Keratinocyte (primary cell): ENCODE results near the gene H3-3A. TPM values are rescaled to one million over a fixed set of nuclear protein-coding genes. Genes with fewer than 3 reads are reported as not detected.

Source experiments
- DNase-seq: peaks from one replicate; pipeline ENCODE4 v3.0.0-alpha.2; 2011; ENCODE audit warnings: low read depth, missing footprints, low spot score
- FAIRE-seq: peaks from 2 replicates; lab custom pipeline; 2011; peaks lifted over from hg19 to GRCh38; lab: Jason Lieb, UNC
- H2AFZ ChIP-seq: 2 replicates; pipeline ENCODE4 v1.6.0; 2012; ENCODE audit warnings: low read length, control low read depth, inconsistent platforms; ENCODE audit not compliant: control insufficient read depth
- H3K27ac ChIP-seq: 2 replicates; pipeline ENCODE4 v1.5.1; 2011; ENCODE audit warnings: low read length; ENCODE audit not compliant: control insufficient read depth, insufficient read depth
- H3K27me3 ChIP-seq: 3 replicates; pipeline ENCODE4 v1.6.0; 2011; ENCODE audit warnings: low read length; ENCODE audit not compliant: control insufficient read depth, insufficient read depth; ENCODE audit errors: extremely low read depth
- H3K36me3 ChIP-seq, 2 experiments: 2 replicates in 1 of 2; 3 replicates in 1 of 2; pipeline ENCODE4 v1.5.1; 2011; ENCODE audit warnings: low read length in 2 of 2, mild to moderate bottlenecking in 1 of 2; ENCODE audit not compliant: control insufficient read depth in 2 of 2, insufficient read depth in 2 of 2; ENCODE audit errors: extremely low read depth in 1 of 2
- H3K4me1 ChIP-seq: 3 replicates; pipeline ENCODE4 v1.5.1; 2011; ENCODE audit warnings: low read length; ENCODE audit not compliant: control insufficient read depth, insufficient read depth; ENCODE audit errors: extremely low read depth
- H3K4me2 ChIP-seq: 3 replicates; pipeline ENCODE4 v1.6.0; 2011; ENCODE audit warnings: low read depth, low read length; ENCODE audit not compliant: control insufficient read depth, insufficient read depth; ENCODE audit errors: extremely low read depth
- H3K4me3 ChIP-seq, 3 experiments: fragments of 200-600 bp in 1 of 3; sonication (generic) in 1 of 3; 2 replicates in 2 of 3; 3 replicates in 1 of 3; pipeline ENCODE4 v1.5.1; 2011 to 2016; ENCODE audit warnings: low read length in 3 of 3, mild to moderate bottlenecking in 3 of 3, control low read depth in 2 of 3, inconsistent platforms in 1 of 3, low read depth in 1 of 3, mixed read lengths in 1 of 3, mixed run types in 1 of 3, moderate library complexity in 1 of 3; ENCODE audit not compliant: control insufficient read depth in 2 of 3, insufficient read depth in 2 of 3; ENCODE audit errors: extremely low read depth in 1 of 3
- H3K79me2 ChIP-seq: 2 replicates; pipeline ENCODE4 v1.6.0; 2012; ENCODE audit warnings: low read length; ENCODE audit not compliant: control insufficient read depth, insufficient read depth
- H3K9ac ChIP-seq: 3 replicates; pipeline ENCODE4 v1.6.0; 2011; ENCODE audit warnings: low read length; ENCODE audit not compliant: control insufficient read depth, insufficient read depth; ENCODE audit errors: extremely low read depth
- H3K9me1 ChIP-seq: 3 replicates; pipeline ENCODE4 v1.6.0; 2011; ENCODE audit warnings: low read length; ENCODE audit not compliant: control insufficient read depth, insufficient read depth; ENCODE audit errors: extremely low read depth
- H3K9me3 ChIP-seq: 2 replicates; pipeline ENCODE4 v1.5.1; 2012; ENCODE audit warnings: low read depth, low read length; ENCODE audit not compliant: control insufficient read depth
- H4K20me1 ChIP-seq: 3 replicates; pipeline ENCODE4 v1.6.0; 2011; ENCODE audit warnings: low read length; ENCODE audit not compliant: control insufficient read depth, insufficient read depth; ENCODE audit errors: extremely low read depth
- CTCF ChIP-seq, 3 experiments: IDR thresholded peaks in 1 of 3; conservative IDR thresholded peaks in 1 of 3; optimal IDR thresholded peaks in 1 of 3; 2 replicates in 2 of 3; 3 replicates in 1 of 3; pipeline versions ENCODE3 to v1.5.1; 2011; ENCODE audit warnings: low read length in 3 of 3, mild to moderate bottlenecking in 3 of 3, moderate library complexity in 2 of 3, control low read depth in 1 of 3, inconsistent platforms in 1 of 3; ENCODE audit not compliant: insufficient read depth in 2 of 3; ENCODE audit errors: extremely low read depth in 1 of 3
- EZH2 ChIP-seq: IDR thresholded peaks from one replicate; pipeline ENCODE4 v1.6.1; 2012; ENCODE audit warnings: inconsistent platforms, mild to moderate bottlenecking, low read length, moderate library complexity
- dilution Hi-C: fragments of 300-500 bp; cut with MboI; formaldehyde crosslinking; loops from one replicate; pipeline ENCODE4 v1.7.0; 2020; ENCODE audit warnings: low sequenced_read_pairs; ENCODE audit not compliant: extremely low pct_ligation_motif_present
- polyA plus RNA-seq, 5 experiments: library from polyadenylated mRNA; depleted of rRNA in 3 of 5; stranded (reverse) in 3 of 5; stranded (forward) in 1 of 5; unstranded in 1 of 5; fragments of >200 nt; gene quantifications; 1 replicate in 1 of 5; 2 replicates in 3 of 5; 3 replicates in 1 of 5; pipeline versions ENCODE4 v1.2.1 to v1.2.3, GENCODE V29; 2011 to 2012; ENCODE audit warnings: missing spikeins in 2 of 5, low read depth in 1 of 5, low replicate concordance in 1 of 5

The H3-3A gene
- polyA plus RNA-seq, 1 donor (not counting 4 experiments of a cell fraction or from before 2014, with no cell fraction given), result 291 TPM

- dilution Hi-C loops, result no loop called here
- DNase-seq (no peak), FAIRE-seq (no peak)
- Histone ChIP-seq H3K9ac (no peak overlapping the region), H4K20me1 (no peaks in the 10 kb centered on the region), H3K4me1 (no peaks in the 10 kb centered on the region), H3K36me3 (no peaks in the 10 kb centered on the region), H3K9me3 (no peaks in the 10 kb centered on the region), H3K4me2 (no peak overlapping the region), H3K4me3 (no peak overlapping the region), H3K9me1 (no peaks in the 10 kb centered on the region), H3K79me2 (no peaks in the 10 kb centered on the region), H3K27ac (no peak overlapping the region), H2AFZ (no peak overlapping the region), H3K27me3 (no peaks in the 10 kb centered on the region)
- TF ChIP-seq EZH2, result no peak
- no peak for TF ChIP-seq CTCF (optimal IDR thresholded peaks at IDR 0.05 in 1 of 3, IDR thresholded peaks at IDR 0.05 in 1 of 3, conservative IDR thresholded peaks at IDR 0.05 in 1 of 3; ENCODE audit: extremely low read depth in 1 of 3, insufficient read depth in 2 of 3, low read length in 3 of 3)
Measured at GRCh38 chr1:226052061-226052460, 10.5 kb upstream of the H3-3A start.

- Histone ChIP-seq H4K20me1 (no peaks in the 10 kb centered on the region), H3K79me2 (no peaks in the 10 kb centered on the region), H3K4me3 (no peak overlapping the region), H3K4me1 (no peaks in the 10 kb centered on the region), H3K9me1 (no peaks in the 10 kb centered on the region), H3K9ac (no peak overlapping the region), H3K4me2 (no peak overlapping the region), H2AFZ (no peak overlapping the region), H3K27me3 (no peaks in the 10 kb centered on the region), H3K36me3 (no peaks in the 10 kb centered on the region), H3K9me3 (no peaks in the 10 kb centered on the region), H3K27ac (no peak overlapping the region)
- dilution Hi-C loops, result no loop called here
- FAIRE-seq (no peak), DNase-seq (no peak)
- TF ChIP-seq EZH2, result no peak
- TF ChIP-seq CTCF (optimal IDR thresholded peaks at IDR 0.05 in 1 of 3, IDR thresholded peaks at IDR 0.05 in 1 of 3, conservative IDR thresholded peaks at IDR 0.05 in 1 of 3; ENCODE audit: extremely low read depth in 1 of 3, insufficient read depth in 2 of 3, low read length in 3 of 3), result no peak
Measured at GRCh38 chr1:226054519-226055327, 7.8 kb upstream of the H3-3A start.
